ENCODE results near the gene ARHGAP24. TPM values are rescaled to one million over a fixed set of nuclear protein-coding genes. Genes with fewer than 3 reads are reported as not detected.

The ARHGAP24 gene
- total RNA-seq, 2 donors from 2014 or later = 4.2 to 5.2 TPM

DNA sequence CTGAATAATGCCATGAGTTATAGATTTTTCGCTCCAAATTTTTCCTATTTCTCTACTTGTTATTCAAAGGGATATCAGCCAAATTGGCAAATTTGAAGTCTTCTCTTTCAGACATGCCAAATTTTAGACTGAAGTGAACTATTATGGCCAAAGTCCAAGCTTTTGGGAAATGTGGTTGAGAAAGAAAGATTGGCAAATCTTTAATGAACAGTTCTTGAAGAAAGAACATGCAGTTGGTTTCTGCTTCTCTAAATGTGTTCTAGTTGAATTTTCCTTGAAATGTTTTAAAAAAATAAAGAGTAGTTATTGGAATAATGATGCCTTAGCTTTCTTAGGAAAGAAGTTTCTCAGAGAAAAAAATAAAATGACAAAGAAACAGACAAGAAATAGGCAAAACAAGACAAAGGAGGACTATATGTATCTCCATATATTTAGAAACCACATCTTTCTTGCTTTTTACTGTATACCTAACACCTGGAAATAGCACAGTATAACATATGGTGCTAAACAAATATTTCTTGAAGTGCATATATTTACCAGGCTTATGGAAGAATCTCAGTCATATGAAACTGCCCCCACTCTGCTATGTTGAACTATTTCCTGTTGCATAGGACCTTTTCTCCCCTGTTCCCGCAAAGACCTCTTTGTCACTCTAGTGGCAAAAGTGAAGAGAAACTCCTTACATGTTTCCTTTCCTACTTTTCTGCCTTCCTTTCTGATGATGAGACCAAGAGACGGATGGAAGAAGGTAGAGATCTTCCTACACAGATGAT, 250.0 kb downstream of the ARHGAP24 start:
- TF ChIP-seq, protein P1, sequence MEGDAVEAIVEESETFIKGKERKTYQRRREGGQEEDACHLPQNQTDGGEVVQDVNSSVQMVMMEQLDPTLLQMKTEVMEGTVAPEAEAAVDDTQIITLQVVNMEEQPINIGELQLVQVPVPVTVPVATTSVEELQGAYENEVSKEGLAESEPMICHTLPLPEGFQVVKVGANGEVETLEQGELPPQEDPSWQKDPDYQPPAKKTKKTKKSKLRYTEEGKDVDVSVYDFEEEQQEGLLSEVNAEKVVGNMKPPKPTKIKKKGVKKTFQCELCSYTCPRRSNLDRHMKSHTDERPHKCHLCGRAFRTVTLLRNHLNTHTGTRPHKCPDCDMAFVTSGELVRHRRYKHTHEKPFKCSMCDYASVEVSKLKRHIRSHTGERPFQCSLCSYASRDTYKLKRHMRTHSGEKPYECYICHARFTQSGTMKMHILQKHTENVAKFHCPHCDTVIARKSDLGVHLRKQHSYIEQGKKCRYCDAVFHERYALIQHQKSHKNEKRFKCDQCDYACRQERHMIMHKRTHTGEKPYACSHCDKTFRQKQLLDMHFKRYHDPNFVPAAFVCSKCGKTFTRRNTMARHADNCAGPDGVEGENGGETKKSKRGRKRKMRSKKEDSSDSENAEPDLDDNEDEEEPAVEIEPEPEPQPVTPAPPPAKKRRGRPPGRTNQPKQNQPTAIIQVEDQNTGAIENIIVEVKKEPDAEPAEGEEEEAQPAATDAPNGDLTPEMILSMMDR (IDR thresholded peaks at IDR 0.05) = no peak
- intact Hi-C loops (cut with DNase I) = no loop called here
- Histone ChIP-seq H3K27me3 (no peaks in the 10 kb centered on the region), H3K4me3 (no peak overlapping the region), H3K27ac (peak overlapping the region; percentile 24), H3K9me3 (no peaks in the 10 kb centered on the region), H3K36me3 (no peaks in the 10 kb centered on the region), H3K4me1 (no peaks in the 10 kb centered on the region), H3K9ac (ENCODE audit: low read depth in 2 of 2, low read length in 2 of 2) (no peak overlapping the region)
- DNase-seq = no peak

DNA sequence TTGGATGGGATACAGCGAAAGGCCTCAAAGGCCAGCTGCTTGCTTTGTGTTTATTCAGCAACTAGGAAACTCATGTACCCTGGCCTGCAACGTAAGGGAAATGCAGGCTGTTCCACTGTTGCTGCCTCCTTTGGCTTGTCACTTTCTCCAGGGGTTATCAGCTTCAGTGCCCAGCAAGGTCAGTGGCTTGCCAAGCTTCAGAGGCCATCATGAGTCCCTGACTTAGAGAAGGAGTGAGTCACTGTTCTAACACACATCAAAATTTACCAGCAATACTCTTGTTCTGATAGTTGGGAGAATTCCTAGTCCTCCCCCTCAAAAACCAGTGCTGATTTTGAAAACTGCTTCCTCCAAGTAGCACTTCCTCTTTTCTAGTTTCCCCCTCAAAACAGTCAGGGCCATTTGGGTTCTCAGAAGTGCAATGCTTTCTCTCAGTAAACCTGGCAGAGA, 250.8 kb downstream of the ARHGAP24 start:
- intact Hi-C loops (cut with DNase I) = no loop called here
- H3K9ac ChIP-seq (ENCODE audit: low read depth in 2 of 2, low read length in 2 of 2) = no peak overlapping the region

DNA sequence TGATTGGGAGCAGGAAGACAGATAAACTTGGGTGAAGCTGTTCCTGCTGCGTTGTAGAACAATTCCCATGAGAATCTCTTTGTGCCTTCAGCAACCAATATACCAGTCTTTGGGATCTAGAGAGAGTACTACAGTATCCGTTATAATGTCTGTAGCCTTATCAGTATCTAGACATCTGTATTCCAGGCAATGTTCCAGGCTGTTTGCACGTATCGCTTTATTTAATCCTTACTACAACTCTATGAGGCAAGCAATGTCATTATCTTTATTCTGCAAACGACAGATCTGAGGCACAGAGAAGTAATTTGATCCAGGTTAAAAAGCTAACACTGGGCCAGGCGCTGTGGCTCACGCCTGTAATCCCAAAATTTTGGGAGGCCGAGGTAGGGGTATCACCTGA, 251.6 kb downstream of the ARHGAP24 start:
- no peaks in the 10 kb centered on the region for H3K36me3 ChIP-seq
- no peak overlapping the region for H3K27ac ChIP-seq
- no peaks in the 10 kb centered on the region for H3K27me3 ChIP-seq
- TF ChIP-seq, protein P1 (IDR thresholded peaks at IDR 0.05) = no peak
- H3K9ac ChIP-seq (ENCODE audit: low read depth in 2 of 2, low read length in 2 of 2) = no peak overlapping the region
- H3K4me1 ChIP-seq = no peaks in the 10 kb centered on the region
- no peak overlapping the region for H3K4me3 ChIP-seq
- intact Hi-C loops (cut with DNase I) = no loop called here
- H3K9me3 ChIP-seq = no peaks in the 10 kb centered on the region
- DNase-seq = no peak

More for the DNA sequence above, 250.8 kb downstream of the ARHGAP24 start:
- TF ChIP-seq, protein P1 (IDR thresholded peaks at IDR 0.05) = no peak
- H3K27me3 ChIP-seq = no peaks in the 10 kb centered on the region
- peak overlapping the region; percentile 24 for H3K27ac ChIP-seq
- no peaks in the 10 kb centered on the region for H3K9me3 ChIP-seq
- no peaks in the 10 kb centered on the region for H3K36me3 ChIP-seq
- no peaks in the 10 kb centered on the region for H3K4me1 ChIP-seq
- no peak overlapping the region for H3K4me3 ChIP-seq
- DNase-seq = no peak

DNA sequence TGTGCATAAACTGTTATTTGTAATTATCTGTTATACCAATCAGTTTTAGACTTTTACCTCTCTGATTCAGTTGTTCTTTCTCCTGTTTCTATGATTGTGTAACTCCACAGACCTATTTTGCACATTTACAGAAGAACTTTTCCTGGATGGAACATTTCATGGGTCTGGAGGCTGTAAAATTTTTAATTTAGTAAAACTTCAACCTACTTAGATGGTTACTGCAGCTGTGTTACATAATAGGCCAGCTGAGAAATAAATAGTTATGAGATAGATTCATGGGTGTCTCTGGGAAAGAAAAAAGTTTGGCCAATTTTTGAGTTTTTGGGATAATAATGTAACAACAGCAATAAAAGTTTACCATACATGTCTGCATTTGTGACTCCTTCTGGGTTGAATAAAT, 253.5 kb downstream of the ARHGAP24 start:
- Histone ChIP-seq H3K27ac (no peak overlapping the region), H3K36me3 (no peaks in the 10 kb centered on the region)
- intact Hi-C loops (cut with DNase I) = no loop called here

DNA sequence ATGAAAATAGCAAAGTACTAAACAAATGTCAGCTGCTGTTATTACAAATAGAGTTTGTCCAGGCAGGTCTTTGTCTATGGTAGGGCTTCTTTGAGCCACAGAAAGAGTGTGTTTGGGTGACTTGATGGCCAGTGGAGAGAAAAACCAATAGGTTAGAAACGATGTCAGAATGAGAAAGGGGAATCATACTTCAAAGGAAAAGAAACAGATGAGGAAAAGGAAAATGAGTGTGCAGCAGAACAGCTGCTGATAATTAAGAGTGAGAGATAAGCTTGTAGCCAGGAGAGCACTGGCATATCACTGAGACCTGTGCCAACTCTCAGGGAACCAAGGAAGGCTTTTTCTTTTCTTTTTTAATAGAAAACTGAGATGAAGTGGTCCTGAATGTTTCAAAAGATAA, 257.2 kb downstream of the ARHGAP24 start:
- Histone ChIP-seq H3K27me3 (no peaks in the 10 kb centered on the region), H3K4me3 (no peak overlapping the region), H3K9me3 (no peaks in the 10 kb centered on the region), H3K9ac (ENCODE audit: low read depth in 2 of 2, low read length in 2 of 2) (no peak overlapping the region), H3K27ac (no peak overlapping the region), H3K4me1 (no peaks in the 10 kb centered on the region), H3K36me3 (no peaks in the 10 kb centered on the region)
- TF ChIP-seq, protein P1 (IDR thresholded peaks at IDR 0.05) = no peak
- no peak for DNase-seq
- intact Hi-C loops (cut with DNase I) = no loop called here

More for the DNA sequence above, 253.5 kb downstream of the ARHGAP24 start:
- H3K27me3 ChIP-seq = no peaks in the 10 kb centered on the region
- TF ChIP-seq, protein P1 (IDR thresholded peaks at IDR 0.05) = no peak
- no peaks in the 10 kb centered on the region for H3K9me3 ChIP-seq
- DNase-seq = no peak
- H3K4me1 ChIP-seq = no peaks in the 10 kb centered on the region
- no peak overlapping the region for H3K4me3 ChIP-seq
- no peak overlapping the region for H3K9ac ChIP-seq (ENCODE audit: low read depth in 2 of 2, low read length in 2 of 2)

Data from colonic mucosa (tissue), 4 donors.